ENCODE measurements around the gene PSMB10.
"Not testable (repeated sequence)": the region's sequence is repeated elsewhere in the genome, so short reads cannot be mapped to it uniquely, and the experiment has no call there.

Gene PSMB10

GRCh38 chr16:67915831-67916723, 20.6 kb downstream of the PSMB10 start:
- Histone ChIP-seq H3K4me3 (no peak overlapping the region), H3K27ac (peak overlapping the region in 1 of 2 donors; percentile 11)
- no peak for DNase-seq (ENCODE audit: low spot score)
- no peak for TF ChIP-seq CTCF (IDR thresholded peaks at IDR 0.05)

- H3K4me3 ChIP-seq; DNase-seq (ENCODE audit: low spot score); H3K27ac ChIP-seq: not testable (repeated sequence)
Observed at GRCh38 chr16:67915496-67915769, 21.2 kb downstream of the PSMB10 start.

GRCh38 chr16:67914758-67915495, 21.7 kb downstream of the PSMB10 start:
- Histone ChIP-seq H3K4me3 (no peak overlapping the region), H3K27ac (no peak overlapping the region)
- TF ChIP-seq CTCF (IDR thresholded peaks at IDR 0.05): no peak
- DNase-seq (ENCODE audit: low spot score): no peak

- Histone ChIP-seq H3K27ac (no peak overlapping the region), H3K4me3 (no peak overlapping the region)
- no peak for DNase-seq (ENCODE audit: low spot score)
- TF ChIP-seq CTCF (IDR thresholded peaks at IDR 0.05): no peak
Observed at GRCh38 chr16:67910158-67910557, 26.5 kb downstream of the PSMB10 start.

- Histone ChIP-seq H3K4me3 (no peak overlapping the region), H3K27ac (no peak overlapping the region)
- no peak for DNase-seq (ENCODE audit: low spot score)
- no peak for TF ChIP-seq CTCF (IDR thresholded peaks at IDR 0.05)
Observed at GRCh38 chr16:67909056-67909742, 27.5 kb downstream of the PSMB10 start.

- DNase-seq (ENCODE audit: low spot score): no peak
- Histone ChIP-seq H3K27ac (no peak overlapping the region), H3K4me3 (no peak overlapping the region)
- no peak for TF ChIP-seq CTCF (IDR thresholded peaks at IDR 0.05)
Observed at GRCh38 chr16:67907397-67908180, 29.1 kb downstream of the PSMB10 start.

GRCh38 chr16:67902831-67903230, 33.8 kb downstream of the PSMB10 start:
- Histone ChIP-seq H3K27ac (peak overlapping the region in 1 of 2 donors; percentile 51), H3K4me3 (no peak overlapping the region)
- no peak for DNase-seq (ENCODE audit: low spot score)
- TF ChIP-seq CTCF (IDR thresholded peaks at IDR 0.05): no peak

Data from coronary artery (tissue), 2 donors.